ENCODE measurements around the gene ZNF710.

Gene ZNF710

DNA sequence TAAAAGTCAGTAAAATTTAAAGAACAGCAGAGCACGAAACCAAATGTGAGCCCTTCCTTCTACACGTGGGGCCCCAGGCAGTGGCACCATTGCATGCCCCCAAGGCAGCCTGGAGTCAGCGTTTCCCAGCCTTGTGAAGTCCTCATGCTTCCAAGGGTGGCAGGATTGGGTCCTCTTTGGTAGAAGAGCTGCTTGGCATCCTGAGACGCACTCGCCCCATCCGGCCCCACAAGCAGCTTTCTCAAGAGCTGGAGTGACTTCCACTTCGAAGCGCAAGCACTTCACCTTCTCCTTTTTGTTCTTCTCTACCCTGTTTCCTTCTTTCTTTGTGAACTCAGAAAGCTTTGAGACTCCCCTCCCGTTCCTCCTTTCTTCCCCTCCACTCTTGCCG is 34.7 kb downstream of the ZNF710 start:
- no peak overlapping the region for H3K4me3 Mint-ChIP-seq
- DNase-seq = no peak
- peaks cover 1% of the 10 kb centered on the region for H3K27me3 Mint-ChIP-seq
- H3K27ac Mint-ChIP-seq = peak overlapping the region; percentile 53
- no peak for ATAC-seq
- peaks cover 91% of the 10 kb centered on the region for H3K4me1 Mint-ChIP-seq
- no peaks in the 10 kb centered on the region for H3K9me3 Mint-ChIP-seq
- H3K36me3 Mint-ChIP-seq (ENCODE audit: low read depth) = peaks cover 5% of the 10 kb centered on the region

DNA sequence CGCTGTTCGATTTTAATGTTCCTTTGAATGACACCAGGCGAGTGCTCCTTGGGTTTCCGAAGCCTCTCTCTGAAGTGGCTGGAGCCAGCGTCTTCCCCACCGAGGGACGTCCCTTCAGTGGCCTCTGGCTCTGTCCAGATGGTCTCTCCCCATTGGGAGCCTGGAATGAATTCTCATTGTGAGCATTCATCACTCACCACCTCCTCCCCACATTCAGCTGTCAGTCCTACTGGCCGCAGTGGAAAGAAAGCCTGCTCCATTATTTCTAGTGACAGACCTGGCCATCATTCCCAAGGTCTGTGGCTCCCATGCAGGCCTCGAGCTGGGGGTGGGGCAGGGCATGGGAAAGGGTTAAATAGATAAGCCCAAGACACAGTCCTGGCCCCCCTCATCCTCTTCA is 35.2 kb downstream of the ZNF710 start:
- H3K4me3 Mint-ChIP-seq = no peak overlapping the region
- no peak for ATAC-seq

DNA sequence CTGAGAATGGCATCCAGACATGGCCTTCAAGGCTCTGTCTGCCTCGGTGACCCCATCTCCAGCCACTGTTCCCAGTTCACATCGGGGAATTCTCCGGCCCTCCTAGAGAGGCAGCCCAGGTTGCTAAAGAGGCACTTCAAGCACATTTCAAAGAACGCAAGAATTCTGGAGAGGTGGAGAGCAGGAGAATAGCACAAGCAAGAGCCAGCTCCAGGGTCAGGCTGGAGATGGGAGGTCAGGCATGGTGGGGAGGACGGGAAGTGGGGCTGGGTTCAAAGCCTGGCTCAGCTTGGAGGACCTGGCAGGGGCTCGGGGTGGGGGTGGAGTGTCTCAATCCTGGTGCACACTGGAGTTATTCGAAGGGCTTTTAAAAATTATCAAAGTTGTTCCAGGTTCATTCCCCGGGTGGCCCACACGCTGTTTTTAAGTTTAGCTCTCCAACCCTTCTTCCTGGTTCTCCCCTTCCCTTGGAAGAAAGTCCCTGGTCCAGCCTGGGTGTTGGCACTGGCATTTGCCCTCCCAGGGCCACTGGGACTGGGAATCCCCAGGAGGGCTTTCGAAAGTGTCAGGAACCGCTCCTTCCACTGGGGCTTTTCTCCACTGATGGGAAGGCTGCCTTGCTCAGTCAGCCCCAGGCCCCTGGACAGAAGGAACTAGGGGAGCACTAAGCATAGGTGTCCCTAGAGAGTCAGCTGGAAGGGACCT is 35.8 kb downstream of the ZNF710 start:
- Mint-ChIP-seq H3K27me3 (peaks cover 1% of the 10 kb centered on the region), H3K36me3 (ENCODE audit: low read depth) (peaks cover 5% of the 10 kb centered on the region), H3K4me1 (peaks cover 81% of the 10 kb centered on the region), H3K27ac (peak overlapping the region; percentile 96), H3K9me3 (no peaks in the 10 kb centered on the region), H3K4me3 (no peak overlapping the region)
- no peak for ATAC-seq
- DNase-seq = no peak

More for the DNA sequence above, 35.2 kb downstream of the ZNF710 start:
- H3K36me3 Mint-ChIP-seq (ENCODE audit: low read depth) = peaks cover 5% of the 10 kb centered on the region
- peaks cover 1% of the 10 kb centered on the region for H3K27me3 Mint-ChIP-seq
- H3K9me3 Mint-ChIP-seq = no peaks in the 10 kb centered on the region
- DNase-seq = no peak
- H3K27ac Mint-ChIP-seq = peak overlapping the region; percentile 53
- H3K4me1 Mint-ChIP-seq = peaks cover 87% of the 10 kb centered on the region

DNA sequence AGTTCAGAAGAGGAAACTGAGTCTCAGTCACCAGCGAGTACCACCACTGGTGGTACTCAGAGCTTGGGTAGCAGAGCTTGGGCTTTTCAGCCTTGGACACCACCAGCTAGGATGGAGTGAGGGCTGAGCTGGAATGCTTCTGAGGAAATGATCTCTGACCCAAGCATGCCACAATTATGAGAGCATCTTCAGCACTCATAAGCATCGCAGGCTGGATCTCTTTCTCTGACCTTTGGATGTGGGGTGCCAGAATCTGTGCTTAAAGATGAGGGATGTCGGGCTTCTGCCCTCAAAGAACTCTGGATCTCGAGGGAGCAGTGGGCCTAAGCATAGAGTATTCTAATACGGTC is 36.4 kb downstream of the ZNF710 start:
- Mint-ChIP-seq H3K9me3 (no peaks in the 10 kb centered on the region), H3K27ac (peak overlapping the region; percentile 96), H3K4me3 (no peak overlapping the region), H3K36me3 (ENCODE audit: low read depth) (peaks cover 5% of the 10 kb centered on the region), H3K4me1 (peaks cover 77% of the 10 kb centered on the region), H3K27me3 (peaks cover 1% of the 10 kb centered on the region)
- ATAC-seq (no peak), DNase-seq (no peak)

DNA sequence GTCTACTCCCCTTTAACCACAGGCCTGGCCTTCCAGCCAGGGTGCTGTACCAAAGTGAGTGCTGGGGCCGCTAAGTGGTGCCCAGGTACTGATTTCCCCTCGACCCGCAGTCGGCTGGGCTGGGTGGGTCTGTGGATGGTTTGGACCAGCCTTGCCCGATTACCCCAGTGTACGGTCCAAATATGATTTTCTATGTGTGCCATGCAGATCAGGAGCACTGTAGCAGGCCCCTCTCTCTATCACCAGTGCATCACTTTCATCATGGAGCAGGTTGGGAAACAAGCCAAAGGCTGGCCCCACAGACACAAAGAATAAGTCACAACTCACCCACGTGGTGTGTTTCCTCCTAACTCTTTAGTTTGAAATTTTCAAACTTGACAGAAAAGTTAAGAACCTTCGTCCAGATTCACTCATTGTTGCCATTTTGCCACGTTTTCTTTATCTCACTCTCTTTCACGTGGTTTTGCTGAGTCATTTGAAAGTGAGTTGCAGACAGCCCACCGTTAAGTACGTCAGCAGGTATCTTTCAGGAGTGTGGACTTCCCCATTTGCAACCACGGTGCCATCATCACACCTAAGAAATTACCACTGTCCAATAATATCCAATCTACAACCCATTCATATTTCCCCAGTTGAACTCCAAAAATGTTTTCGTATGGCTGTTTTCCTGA is 37.0 kb downstream of the ZNF710 start:
- Mint-ChIP-seq H3K36me3 (ENCODE audit: low read depth) (peaks cover 5% of the 10 kb centered on the region), H3K4me1 (peaks cover 74% of the 10 kb centered on the region), H3K4me3 (peak overlapping the region; percentile 67), H3K27ac (peak overlapping the region; percentile 96), H3K9me3 (no peaks in the 10 kb centered on the region), H3K27me3 (peaks cover 1% of the 10 kb centered on the region)
- DNase-seq = no peak
- ATAC-seq = peak; percentile 84

DNA sequence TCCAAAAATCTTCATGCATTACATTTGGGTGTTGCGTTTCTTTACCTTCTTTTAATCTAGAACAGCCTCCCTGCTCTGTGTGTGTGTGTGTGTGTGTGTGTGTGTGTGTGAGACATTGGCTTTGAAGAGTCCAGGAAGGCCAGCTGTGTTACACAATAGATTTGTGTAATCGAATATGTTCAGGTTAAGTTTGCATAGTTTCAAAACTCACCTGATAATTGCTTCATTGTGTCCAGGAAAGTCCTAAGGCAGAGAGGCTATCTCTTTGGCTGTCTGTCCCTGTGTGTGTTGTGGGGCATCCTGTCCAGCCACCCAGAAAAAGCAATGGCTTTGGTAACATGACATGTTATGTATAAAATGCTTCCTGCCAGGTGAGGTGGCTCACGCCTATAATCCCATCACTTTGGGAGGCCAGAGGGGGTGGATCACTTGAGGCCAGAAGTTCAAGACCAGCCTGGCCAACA is 37.5 kb downstream of the ZNF710 start:
- Mint-ChIP-seq H3K9me3 (no peaks in the 10 kb centered on the region), H3K4me3 (peak overlapping the region; percentile 67), H3K27me3 (peaks cover 1% of the 10 kb centered on the region), H3K36me3 (ENCODE audit: low read depth) (peaks cover 5% of the 10 kb centered on the region), H3K27ac (peak overlapping the region; percentile 96), H3K4me1 (peaks cover 68% of the 10 kb centered on the region)
- DNase-seq (no peak), ATAC-seq (no peak)

DNA sequence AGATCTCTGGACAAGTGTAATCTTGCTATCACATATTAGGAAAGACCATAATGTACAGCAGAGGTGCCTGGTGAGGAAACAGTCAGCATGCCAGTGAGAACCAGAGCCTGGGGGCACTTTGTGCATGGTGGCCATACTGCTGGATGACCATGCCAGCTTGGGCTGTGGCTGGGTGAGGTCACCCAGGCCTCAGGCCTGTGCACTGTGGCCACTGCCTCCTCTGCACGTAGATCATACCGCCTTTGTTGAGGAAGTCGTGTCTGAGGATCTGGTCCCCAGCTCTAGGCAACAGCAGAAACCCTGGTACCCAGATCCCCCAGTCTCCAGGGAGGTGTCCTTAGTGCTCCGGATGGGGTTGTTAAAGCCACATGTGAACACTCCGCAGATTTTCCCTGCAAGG is 38.9 kb downstream of the ZNF710 start:
- Mint-ChIP-seq H3K9me3 (no peaks in the 10 kb centered on the region), H3K4me3 (no peak overlapping the region), H3K27me3 (peaks cover 1% of the 10 kb centered on the region), H3K4me1 (peaks cover 56% of the 10 kb centered on the region), H3K27ac (peak overlapping the region; percentile 19), H3K36me3 (ENCODE audit: low read depth) (peaks cover 7% of the 10 kb centered on the region)
- ATAC-seq (no peak), DNase-seq (no peak)

DNA sequence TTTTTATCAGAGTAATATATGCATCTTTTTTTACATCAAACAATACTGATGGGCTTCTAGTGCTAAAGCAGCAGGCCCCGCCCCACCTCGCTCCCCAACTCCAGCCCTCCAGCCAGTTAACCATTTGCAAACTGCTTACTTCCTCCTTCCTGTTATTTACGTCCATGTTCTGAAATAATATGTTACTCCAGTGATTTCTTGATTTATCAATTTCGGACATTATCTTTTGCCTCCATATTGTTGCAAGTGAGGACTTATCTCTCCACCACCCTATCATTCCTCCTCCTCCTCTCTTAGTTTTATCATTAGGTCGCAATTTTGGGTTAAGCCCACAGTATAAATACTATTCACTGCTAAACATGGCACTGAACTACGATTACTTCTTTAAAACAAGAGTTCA is 39.5 kb downstream of the ZNF710 start:
- no peak overlapping the region for H3K27ac Mint-ChIP-seq
- H3K4me3 Mint-ChIP-seq = no peak overlapping the region
- H3K4me1 Mint-ChIP-seq = peaks cover 55% of the 10 kb centered on the region
- ATAC-seq (no peak), DNase-seq (no peak)
- peaks cover 1% of the 10 kb centered on the region for H3K27me3 Mint-ChIP-seq
- peaks cover 8% of the 10 kb centered on the region for H3K36me3 Mint-ChIP-seq (ENCODE audit: low read depth)
- no peaks in the 10 kb centered on the region for H3K9me3 Mint-ChIP-seq

DNA sequence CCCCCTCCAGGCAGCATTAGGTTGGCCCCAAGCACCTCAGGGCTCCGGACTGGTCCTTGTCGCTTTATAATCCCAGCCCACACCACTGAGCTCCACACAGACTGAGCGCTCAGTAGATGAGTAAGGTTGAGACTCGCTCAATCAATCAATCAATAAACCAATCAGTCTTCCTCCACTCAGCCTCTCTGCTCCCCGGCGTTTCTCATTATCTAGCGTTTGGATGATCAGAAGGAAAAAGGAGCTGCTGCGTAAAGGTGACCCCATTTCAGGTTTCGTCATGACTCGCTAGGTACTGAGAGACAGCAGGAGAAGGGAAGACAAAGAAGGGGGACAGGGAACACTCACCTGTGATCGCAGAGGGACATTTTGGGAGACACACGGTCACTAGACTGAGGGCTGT is 41.2 kb downstream of the ZNF710 start:
- no peak overlapping the region for H3K27ac Mint-ChIP-seq
- H3K9me3 Mint-ChIP-seq = no peaks in the 10 kb centered on the region
- no peak for DNase-seq
- ATAC-seq = no peak
- peaks cover 7% of the 10 kb centered on the region for H3K36me3 Mint-ChIP-seq (ENCODE audit: low read depth)
- H3K4me1 Mint-ChIP-seq = peaks cover 45% of the 10 kb centered on the region
- no peak overlapping the region for H3K4me3 Mint-ChIP-seq
- H3K27me3 Mint-ChIP-seq = peaks cover 1% of the 10 kb centered on the region

DNA sequence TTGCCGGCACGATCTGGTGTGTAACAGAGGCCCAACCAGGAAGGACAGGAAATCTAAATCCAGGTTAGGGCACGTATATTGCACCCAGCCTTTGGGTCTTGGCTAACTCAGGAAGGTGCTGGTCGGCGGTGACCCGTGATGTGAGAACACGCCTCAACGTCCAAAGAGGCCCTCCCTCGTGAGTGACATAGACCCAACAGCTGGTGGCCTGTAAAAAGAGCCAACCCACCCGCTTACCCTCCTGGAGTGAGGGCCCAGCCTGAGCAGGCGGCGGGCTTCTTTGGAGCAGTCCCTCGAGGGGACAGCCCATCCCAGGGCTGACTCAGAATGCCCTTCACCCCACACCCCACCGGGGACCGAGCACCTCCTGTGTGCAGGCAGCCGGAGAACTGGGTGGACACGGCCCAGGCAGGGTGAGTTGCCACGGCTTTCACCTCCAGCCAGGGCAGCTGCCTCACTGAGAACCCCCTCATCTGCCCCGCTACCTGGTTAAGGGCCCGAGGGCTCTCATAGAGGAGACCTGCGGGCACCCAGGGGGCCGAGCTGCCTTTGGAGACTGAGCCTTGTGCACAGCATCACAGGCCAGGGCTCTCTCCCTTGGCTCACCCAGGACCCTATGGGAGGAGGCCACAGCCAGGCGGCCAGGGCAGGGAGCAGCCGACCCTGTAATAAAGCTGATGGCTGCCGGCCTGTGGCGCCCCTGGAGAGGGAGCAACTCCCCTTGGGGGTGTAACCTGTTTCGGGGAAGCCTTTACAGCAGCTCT is 41.8 kb downstream of the ZNF710 start:
- Mint-ChIP-seq H3K27ac (no peak overlapping the region), H3K27me3 (peaks cover 1% of the 10 kb centered on the region), H3K9me3 (no peaks in the 10 kb centered on the region), H3K4me1 (peaks cover 39% of the 10 kb centered on the region), H3K4me3 (no peak overlapping the region), H3K36me3 (ENCODE audit: low read depth) (peaks cover 7% of the 10 kb centered on the region)
- DNase-seq (no peak), ATAC-seq (no peak)

DNA sequence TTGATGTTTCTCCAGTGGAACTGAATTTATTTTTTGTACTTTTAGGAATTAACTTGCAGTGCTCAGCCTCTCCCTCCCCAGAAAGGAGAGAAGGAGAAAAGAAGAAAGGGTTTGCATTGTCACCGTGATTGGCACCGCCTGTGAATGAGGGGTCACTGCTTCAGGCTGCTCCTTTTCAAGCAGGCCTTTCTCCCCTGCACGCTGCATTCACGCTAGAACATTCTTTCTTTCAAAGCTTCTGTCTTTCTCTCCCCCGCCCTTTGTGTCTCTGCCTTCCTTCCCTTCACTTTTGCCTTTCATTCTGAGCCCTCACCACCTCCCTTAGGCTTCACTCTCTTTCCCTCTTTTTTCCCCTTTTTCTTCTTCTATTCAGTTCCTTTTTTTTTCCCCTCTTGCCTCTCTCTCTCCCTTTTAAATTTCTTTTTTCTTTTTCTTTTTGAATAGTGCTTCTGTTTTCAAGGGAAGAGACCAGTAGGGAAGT is 42.4 kb downstream of the ZNF710 start:
- H3K27ac Mint-ChIP-seq = no peak overlapping the region
- no peaks in the 10 kb centered on the region for H3K9me3 Mint-ChIP-seq
- H3K4me1 Mint-ChIP-seq = peaks cover 33% of the 10 kb centered on the region
- no peaks in the 10 kb centered on the region for H3K27me3 Mint-ChIP-seq
- DNase-seq = no peak
- H3K36me3 Mint-ChIP-seq (ENCODE audit: low read depth) = peaks cover 3% of the 10 kb centered on the region
- H3K4me3 Mint-ChIP-seq = no peak overlapping the region
- ATAC-seq = no peak

DNA sequence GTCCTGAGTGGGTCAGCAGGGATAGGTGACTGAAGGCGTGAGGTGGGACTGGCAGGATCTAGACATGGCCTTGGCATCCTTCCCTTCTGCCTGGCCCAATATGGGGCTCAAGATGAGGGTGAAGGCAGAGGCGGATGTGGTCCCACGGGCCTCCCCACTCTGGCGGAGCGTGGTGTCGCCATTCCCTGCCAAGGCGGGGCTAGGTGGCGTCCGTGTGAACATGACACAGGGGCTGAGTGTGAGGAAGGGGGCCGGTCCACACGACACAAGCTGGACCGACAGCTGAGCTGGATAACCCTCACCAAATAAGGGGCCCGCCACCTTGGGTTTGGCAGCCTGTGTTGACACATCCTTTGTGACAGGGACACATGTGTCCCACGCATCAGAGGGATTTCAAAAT is 43.1 kb downstream of the ZNF710 start:
- Mint-ChIP-seq H3K4me1 (peaks cover 27% of the 10 kb centered on the region), H3K4me3 (no peak overlapping the region), H3K9me3 (no peaks in the 10 kb centered on the region), H3K27me3 (no peaks in the 10 kb centered on the region), H3K27ac (no peak overlapping the region), H3K36me3 (ENCODE audit: low read depth) (peaks cover 3% of the 10 kb centered on the region)
- DNase-seq (no peak), ATAC-seq (no peak)

DNA sequence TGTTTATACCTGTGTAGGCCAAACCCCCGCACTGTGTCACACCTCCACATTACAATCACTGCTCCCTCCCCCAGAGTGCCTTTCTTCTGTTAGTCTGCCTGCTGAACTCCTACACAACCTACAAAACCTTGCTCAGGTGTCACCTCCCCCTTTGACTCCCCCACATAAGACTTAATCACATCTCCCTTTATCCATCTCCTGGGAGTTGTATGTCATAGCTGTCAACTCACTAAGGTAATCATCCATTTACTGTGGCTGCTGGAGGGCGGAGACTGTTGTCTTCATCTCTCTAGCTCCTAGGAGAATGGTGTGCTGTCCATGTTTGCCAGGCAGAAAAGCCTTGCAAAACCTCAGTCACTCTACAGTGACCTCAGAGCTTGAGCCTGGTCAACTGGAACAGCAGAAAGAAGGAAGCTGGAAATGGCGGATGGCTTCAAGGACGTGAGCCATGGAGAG is 43.8 kb downstream of the ZNF710 start:
- Mint-ChIP-seq H3K4me3 (no peak overlapping the region), H3K27me3 (no peaks in the 10 kb centered on the region), H3K4me1 (peaks cover 19% of the 10 kb centered on the region), H3K36me3 (ENCODE audit: low read depth) (peaks cover 3% of the 10 kb centered on the region), H3K9me3 (no peaks in the 10 kb centered on the region), H3K27ac (no peak overlapping the region)
- ATAC-seq (no peak), DNase-seq (no peak)

DNA sequence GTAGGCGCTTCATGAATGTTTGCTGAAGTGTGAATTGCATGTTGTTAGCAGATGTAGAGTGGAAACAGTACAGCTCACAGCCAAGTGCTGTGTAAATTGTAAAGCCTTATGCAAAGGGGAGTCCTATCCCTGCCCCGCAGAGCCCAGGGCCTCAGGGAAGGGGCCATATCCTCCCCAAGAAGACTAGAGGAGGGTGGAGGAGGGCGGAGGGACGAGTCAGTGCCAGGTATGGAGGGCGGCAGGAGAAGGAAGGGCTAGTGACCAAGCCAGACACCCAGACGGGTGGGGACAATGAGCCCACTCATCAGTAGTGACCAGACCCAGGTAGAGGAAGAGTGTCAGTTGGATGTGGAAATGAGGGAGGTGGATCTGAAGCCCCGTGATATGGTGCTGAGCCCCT is 45.2 kb downstream of the ZNF710 start:
- ATAC-seq (no peak), DNase-seq (no peak)
- H3K4me3 Mint-ChIP-seq = no peak overlapping the region
- no peaks in the 10 kb centered on the region for H3K9me3 Mint-ChIP-seq
- no peaks in the 10 kb centered on the region for H3K27me3 Mint-ChIP-seq
- H3K36me3 Mint-ChIP-seq (ENCODE audit: low read depth) = peaks cover 3% of the 10 kb centered on the region
- no peak overlapping the region for H3K27ac Mint-ChIP-seq
- peaks cover 14% of the 10 kb centered on the region for H3K4me1 Mint-ChIP-seq

Data from activated naive CD8-positive, alpha-beta T cell treated with anti-CD3 and anti-CD28 coated beads, Interleukin-2, amount 50 U/mL, for 24 hours (primary cell).